GM23338 (cell line): Measurements from ENCODE around the gene GPN2. TPM values are rescaled to one million over a fixed set of nuclear protein-coding genes. Genes with fewer than 3 reads are reported as not detected.

Source experiments
- ATAC-seq: fragments of 200-7000 bp; cut with Tn5 transposase; 3 replicates; pipeline ENCODE4 v1.9.1; 2020
- DNase-seq: peaks from one replicate; pipeline ENCODE4 v3.0.0-alpha.2; 2015; ENCODE audit warnings: low spot score
- H2AFZ ChIP-seq: fragments of 200-600 bp; sonication (generic); 2 replicates; pipeline ENCODE4 v1.8.0; 2016; ENCODE audit warnings: antibody characterized with exemption, mild to moderate bottlenecking, moderate library complexity
- H3F3A ChIP-seq: fragments of 200-600 bp; sonication (generic); replicated peaks from 2 replicates; pipeline ENCODE4 v1.8.0; 2017; ENCODE audit warnings: antibody characterized with exemption, mixed run types, low read depth
- H3K27ac ChIP-seq: fragments of 200-600 bp; sonication (generic); 2 replicates; pipeline ENCODE4 v1.6.1; 2016; ENCODE audit warnings: low read depth
- H3K27me3 ChIP-seq: fragments of 200-600 bp; sonication (generic); 2 replicates; pipeline ENCODE4 v1.8.0; 2016; ENCODE audit warnings: mild to moderate bottlenecking, mixed run types, moderate library complexity; ENCODE audit not compliant: insufficient read depth
- H3K36me3 ChIP-seq: fragments of 200-600 bp; sonication (generic); 2 replicates; pipeline ENCODE4 v1.8.0; 2016; ENCODE audit warnings: mild to moderate bottlenecking; ENCODE audit not compliant: insufficient read depth
- H3K4me1 ChIP-seq: fragments of 200-600 bp; sonication (generic); 2 replicates; pipeline ENCODE4 v1.8.0; 2016; ENCODE audit warnings: mild to moderate bottlenecking, moderate library complexity; ENCODE audit not compliant: insufficient read depth
- H3K4me2 ChIP-seq: fragments of 200-600 bp; sonication (generic); 2 replicates; pipeline ENCODE4 v1.7.1; 2017; ENCODE audit warnings: mixed run types
- H3K4me3 ChIP-seq: fragments of 200-600 bp; sonication (generic); 2 replicates; pipeline ENCODE4 v1.6.1; 2016; ENCODE audit warnings: mixed run types
- H3K79me2 ChIP-seq: fragments of 200-600 bp; sonication (generic); replicated peaks from 2 replicates; pipeline ENCODE4 v1.8.0; 2017; ENCODE audit warnings: mild to moderate bottlenecking; ENCODE audit not compliant: insufficient read depth
- H3K9me2 ChIP-seq: fragments of 200-600 bp; sonication (generic); 2 replicates; pipeline ENCODE4 v1.8.0; 2017; ENCODE audit not compliant: insufficient read depth
- H4K20me1 ChIP-seq: fragments of 200-600 bp; sonication (generic); replicated peaks from 2 replicates; pipeline ENCODE4 v1.8.0; 2017; ENCODE audit warnings: mild to moderate bottlenecking; ENCODE audit not compliant: insufficient read depth
- H3K27ac Mint-ChIP-seq: 2 replicates; pipeline ENCODE4 v1.8.0; 2020; ENCODE audit warnings: inconsistent platforms, mild to moderate bottlenecking, moderate library complexity, mixed read lengths
- H3K27me3 Mint-ChIP-seq: 3 replicates; pipeline ENCODE4 v1.8.0; 2022; ENCODE audit warnings: low read depth, mild to moderate bottlenecking, moderate library complexity, mixed read lengths, inconsistent platforms; ENCODE audit not compliant: insufficient read depth, poor library complexity
- H3K36me3 Mint-ChIP-seq: 3 replicates; pipeline ENCODE4 v1.8.0; 2021; ENCODE audit warnings: low read depth, mild to moderate bottlenecking, inconsistent platforms, moderate library complexity, mixed read lengths
- H3K4me1 Mint-ChIP-seq: 3 replicates; pipeline ENCODE4 v1.8.0; 2020; ENCODE audit warnings: mild to moderate bottlenecking, inconsistent platforms, mixed read lengths
- H3K4me3 Mint-ChIP-seq: 3 replicates; pipeline ENCODE4 v1.8.0; 2021; ENCODE audit warnings: moderate library complexity, mild to moderate bottlenecking, inconsistent platforms, mixed read lengths
- H3K9me3 Mint-ChIP-seq: 3 replicates; pipeline ENCODE4 v1.8.0; 2020; ENCODE audit warnings: moderate library complexity, mild to moderate bottlenecking, inconsistent platforms, mixed read lengths
- CREB1 ChIP-seq: fragments of 250-450 bp; sonication (Bioruptor Pico); IDR thresholded peaks from 2 replicates; pipeline ENCODE4 v1.5.0; 2020; ENCODE audit warnings: low read depth, mild to moderate bottlenecking, moderate library complexity
- NANOG ChIP-seq: IDR thresholded peaks from 2 replicates; pipeline ENCODE4 v1.6.1; 2016; ENCODE audit warnings: antibody characterized with exemption, borderline replicate concordance
- POLR2AphosphoS5 ChIP-seq: IDR thresholded peaks from 2 replicates; pipeline ENCODE4 v1.6.1; 2016; ENCODE audit warnings: antibody characterized with exemption, low read depth
- REST ChIP-seq: IDR thresholded peaks from one replicate; pipeline ENCODE4 v1.6.1; 2018; ENCODE audit warnings: antibody characterized with exemption; ENCODE audit not compliant: unreplicated experiment
- ZNF114 ChIP-seq: fragments of 250-450 bp; sonication (Bioruptor Pico); IDR thresholded peaks from 2 replicates; pipeline ENCODE4 v1.5.0; 2020; ENCODE audit warnings: mild to moderate bottlenecking, moderate library complexity
- ZNF462 ChIP-seq: fragments of 250-450 bp; sonication (Bioruptor Pico); IDR thresholded peaks from 2 replicates; pipeline ENCODE4 v1.5.0; 2020; ENCODE audit warnings: mild to moderate bottlenecking, moderate library complexity
- polyA plus RNA-seq: library from polyadenylated mRNA; unstranded; fragments of >200 nt; fragmentation: Nextera tagmentation; extraction: Ambion mirVana; gene quantifications from 2 replicates; pipeline ENCODE4 v1.2.1, GENCODE V29; 2016
- total RNA-seq: library from RNA; depleted of rRNA; stranded (reverse); fragments of >200 nt; shearing (Covaris generic); gene quantifications from 2 replicates; pipeline ENCODE4 v1.2.3, GENCODE V29; 2014
- TF ChIP-seq, protein P1 (sequence below): IDR thresholded peaks from 2 replicates; pipeline ENCODE4 v1.6.1; 2016; ENCODE audit warnings: antibody characterized with exemption

The GPN2 gene
- total and polyA plus RNA-seq, 2 experiments from 2014 or later = 10.1 to 19.4 TPM

GRCh38 chr1:26913754-26914619, 23.9 kb upstream of the GPN2 start, which contains the start of gene NR0B2:
TSS of gene NR0B2 (minus strand) at chr1:26913975. CDS start at chr1:26913940, 35 bp downstream.
- Mint-ChIP-seq H3K36me3 (no peaks in the 10 kb centered on the region), H3K27me3 (peaks cover 12% of the 10 kb centered on the region), H3K4me1 (no peaks in the 10 kb centered on the region), H3K9me3 (no peaks in the 10 kb centered on the region), H3K4me3 (no peak within 1 kb of the TSS), H3K27ac (no peak within 1 kb of the TSS)
- no peak for TF ChIP-seq ZNF462 (CRISPR knock-in tag)
- no peak for TF ChIP-seq CREB1 (CRISPR knock-in tag)
- TF ChIP-seq POLR2AphosphoS5 = no peak
- TF ChIP-seq REST = no peak
- TF ChIP-seq ZNF114 (CRISPR knock-in tag) = no peak
- TF ChIP-seq, protein P1, sequence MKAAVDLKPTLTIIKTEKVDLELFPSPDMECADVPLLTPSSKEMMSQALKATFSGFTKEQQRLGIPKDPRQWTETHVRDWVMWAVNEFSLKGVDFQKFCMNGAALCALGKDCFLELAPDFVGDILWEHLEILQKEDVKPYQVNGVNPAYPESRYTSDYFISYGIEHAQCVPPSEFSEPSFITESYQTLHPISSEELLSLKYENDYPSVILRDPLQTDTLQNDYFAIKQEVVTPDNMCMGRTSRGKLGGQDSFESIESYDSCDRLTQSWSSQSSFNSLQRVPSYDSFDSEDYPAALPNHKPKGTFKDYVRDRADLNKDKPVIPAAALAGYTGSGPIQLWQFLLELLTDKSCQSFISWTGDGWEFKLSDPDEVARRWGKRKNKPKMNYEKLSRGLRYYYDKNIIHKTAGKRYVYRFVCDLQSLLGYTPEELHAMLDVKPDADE = no peak
- no peak for TF ChIP-seq NANOG
- Histone ChIP-seq H3K79me2 (no peaks in the 10 kb centered on the region), H3F3A (no peaks in the 10 kb centered on the region), H3K36me3 (no peaks in the 10 kb centered on the region), H4K20me1 (no peaks in the 10 kb centered on the region; the same call in 1 of the 2 replicates), H3K27me3 (no peaks in the 10 kb centered on the region), H3K4me3 (no peak within 1 kb of the TSS), H3K4me1 (no peaks in the 10 kb centered on the region), H2AFZ (no peak within 1 kb of the TSS), H3K4me2 (no peak within 1 kb of the TSS), H3K9me2 (no peaks in the 10 kb centered on the region), H3K27ac (no peak within 1 kb of the TSS)
- DNase-seq (no peak), ATAC-seq (peak; percentile 48; the same call in 2 of the 3 replicates)
